ENCODE data around the gene ULK4.

GRCh38 chr3:41580274-41580959, 381.5 kb downstream of the ULK4 start:
- TF ChIP-seq CTCF (IDR thresholded peaks at IDR 0.05) (no peak), POLR2A (IDR thresholded peaks at IDR 0.05) (no peak)

Data from lower leg skin (tissue), 3 donors.